ENCODE data around the gene RGPD8. TPM values are rescaled to one million over a fixed set of nuclear protein-coding genes. Genes with fewer than 3 reads are reported as not detected.
"Not testable (repeated sequence)": the region's sequence is repeated elsewhere in the genome, so short reads cannot be mapped to it uniquely, and the experiment has no call there.

Gene RGPD8
- 16.0 TPM for total RNA-seq
- long read RNA-seq, full-length matches to known transcripts: 2 of 6 reads
- long read RNA-seq, partial matches to known transcripts: 2 of 6 reads
- long read RNA-seq, other reads (novel, unspliced or antisense): 2 of 6 reads

DNA sequence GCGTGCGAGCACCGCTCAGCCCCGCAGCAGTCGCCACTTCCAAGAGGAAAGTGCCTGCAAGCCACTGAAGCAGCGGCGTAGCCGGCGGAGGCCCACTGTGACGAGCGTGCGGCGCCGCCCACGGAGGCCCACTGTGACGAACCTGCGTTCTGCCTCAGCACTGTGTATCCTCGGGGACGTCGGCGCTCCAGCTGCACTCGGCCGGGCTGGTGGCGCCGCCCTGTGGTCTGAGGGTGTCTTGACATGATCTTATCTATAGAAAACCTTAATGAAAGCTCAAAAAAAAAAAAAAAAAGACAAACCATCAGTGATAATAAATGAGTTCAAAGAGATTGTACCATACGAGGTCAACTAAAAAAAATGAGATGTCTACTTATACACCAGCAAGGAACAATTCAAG is at the start of gene RGPD8:
TSS of gene RGPD8 (minus strand) at position 166 of the 400 bp plus-strand sequence. CDS start 192 bp downstream, outside the sequence.
- peak; percentile 92 for DNase-seq
- intact Hi-C loops (cut with DNase I); H3K36me3 ChIP-seq; H3K4me1 ChIP-seq; H3K9me3 ChIP-seq; H3K27me3 ChIP-seq (ENCODE audit: low read depth): not testable (repeated sequence)
- Histone ChIP-seq H3K27ac (peak within 1 kb of the TSS; percentile 86), H3K4me3 (peak within 1 kb of the TSS; percentile 53)
- TF ChIP-seq, protein P1, sequence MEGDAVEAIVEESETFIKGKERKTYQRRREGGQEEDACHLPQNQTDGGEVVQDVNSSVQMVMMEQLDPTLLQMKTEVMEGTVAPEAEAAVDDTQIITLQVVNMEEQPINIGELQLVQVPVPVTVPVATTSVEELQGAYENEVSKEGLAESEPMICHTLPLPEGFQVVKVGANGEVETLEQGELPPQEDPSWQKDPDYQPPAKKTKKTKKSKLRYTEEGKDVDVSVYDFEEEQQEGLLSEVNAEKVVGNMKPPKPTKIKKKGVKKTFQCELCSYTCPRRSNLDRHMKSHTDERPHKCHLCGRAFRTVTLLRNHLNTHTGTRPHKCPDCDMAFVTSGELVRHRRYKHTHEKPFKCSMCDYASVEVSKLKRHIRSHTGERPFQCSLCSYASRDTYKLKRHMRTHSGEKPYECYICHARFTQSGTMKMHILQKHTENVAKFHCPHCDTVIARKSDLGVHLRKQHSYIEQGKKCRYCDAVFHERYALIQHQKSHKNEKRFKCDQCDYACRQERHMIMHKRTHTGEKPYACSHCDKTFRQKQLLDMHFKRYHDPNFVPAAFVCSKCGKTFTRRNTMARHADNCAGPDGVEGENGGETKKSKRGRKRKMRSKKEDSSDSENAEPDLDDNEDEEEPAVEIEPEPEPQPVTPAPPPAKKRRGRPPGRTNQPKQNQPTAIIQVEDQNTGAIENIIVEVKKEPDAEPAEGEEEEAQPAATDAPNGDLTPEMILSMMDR (IDR thresholded peaks at IDR 0.05): peak; percentile 44
- peak; percentile 99 for ATAC-seq

DNA sequence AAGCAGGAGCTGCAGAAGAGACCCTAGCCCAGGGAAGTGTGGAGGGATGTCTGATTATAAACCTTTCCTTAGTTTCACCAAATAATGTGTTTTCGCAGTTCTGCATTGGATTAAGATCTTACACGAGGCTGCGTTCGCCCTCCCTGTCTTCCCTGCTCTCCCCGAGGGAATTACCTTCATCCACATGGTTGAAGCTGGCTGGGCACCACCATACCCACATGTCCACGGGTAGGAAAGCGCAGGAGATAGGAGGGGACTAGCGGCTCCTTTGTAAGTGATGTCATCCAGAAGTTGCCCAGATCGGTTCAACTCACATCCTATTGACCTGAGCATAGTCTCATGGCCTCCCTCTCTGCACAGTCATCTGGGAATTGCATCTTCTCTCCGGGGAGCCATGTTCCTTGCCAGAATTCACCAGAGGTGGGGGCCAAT is 49.6 kb upstream of the RGPD8 start:
- intact Hi-C loops (cut with DNase I): no loop called here
- ATAC-seq: peak in 1 of 2 donors; percentile 5

DNA sequence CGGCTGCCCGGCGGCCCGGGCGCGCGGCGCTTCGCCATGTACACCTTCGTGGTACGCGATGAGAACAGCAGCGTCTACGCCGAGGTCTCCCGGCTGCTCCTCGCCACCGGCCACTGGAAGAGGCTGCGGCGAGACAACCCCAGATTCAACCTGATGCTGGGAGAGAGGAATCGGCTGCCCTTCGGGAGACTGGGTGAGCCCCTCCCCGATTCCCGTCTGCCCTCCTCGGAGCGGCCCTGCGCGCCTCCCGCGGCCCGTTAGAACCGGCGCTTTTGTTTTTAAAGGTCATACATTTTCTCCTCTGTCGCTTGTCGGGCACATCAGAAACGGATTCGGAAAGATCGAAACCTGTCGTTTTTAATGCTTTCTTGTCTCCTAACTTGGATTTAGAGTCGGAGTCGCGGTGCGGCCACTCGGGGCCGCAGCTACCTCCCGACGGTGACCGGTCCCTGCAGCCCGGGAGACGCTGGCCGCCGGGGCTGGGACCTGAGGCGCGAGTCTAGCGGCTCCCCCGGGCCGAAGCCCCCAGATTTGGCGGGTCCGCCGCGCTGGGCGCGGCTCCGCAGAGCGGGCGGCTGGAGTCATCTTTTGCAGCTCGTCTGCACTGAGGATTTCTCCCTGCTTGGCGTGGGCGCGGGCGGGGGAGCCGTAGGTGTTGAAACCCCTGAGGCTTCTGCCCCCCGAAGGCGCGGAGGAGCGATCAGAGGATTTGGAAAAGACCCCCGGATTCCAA is 49.0 kb upstream of the RGPD8 start:
- TF ChIP-seq, protein P1 (IDR thresholded peaks at IDR 0.05): no peak
- Histone ChIP-seq H3K36me3 (no peaks in the 10 kb centered on the region), H3K4me1 (peaks cover 38% of the 10 kb centered on the region), H3K27me3 (ENCODE audit: low read depth) (no peaks in the 10 kb centered on the region), H3K4me3 (peak overlapping the region; percentile 89), H3K27ac (peak overlapping the region; percentile 89), H3K9me3 (no peaks in the 10 kb centered on the region)
- intact Hi-C loops (cut with DNase I): no loop called here
- peak; percentile 57 for DNase-seq
- peak in 1 of 2 donors; percentile 35 for ATAC-seq

More for the DNA sequence above, 49.6 kb upstream of the RGPD8 start:
- H3K4me3 ChIP-seq: peak overlapping the region; percentile 89
- no peaks in the 10 kb centered on the region for H3K27me3 ChIP-seq (ENCODE audit: low read depth)
- H3K27ac ChIP-seq: peak overlapping the region; percentile 89
- TF ChIP-seq, protein P1 (IDR thresholded peaks at IDR 0.05): no peak
- H3K4me1 ChIP-seq: peaks cover 43% of the 10 kb centered on the region
- H3K9me3 ChIP-seq: no peaks in the 10 kb centered on the region
- no peak for DNase-seq
- no peaks in the 10 kb centered on the region for H3K36me3 ChIP-seq

DNA sequence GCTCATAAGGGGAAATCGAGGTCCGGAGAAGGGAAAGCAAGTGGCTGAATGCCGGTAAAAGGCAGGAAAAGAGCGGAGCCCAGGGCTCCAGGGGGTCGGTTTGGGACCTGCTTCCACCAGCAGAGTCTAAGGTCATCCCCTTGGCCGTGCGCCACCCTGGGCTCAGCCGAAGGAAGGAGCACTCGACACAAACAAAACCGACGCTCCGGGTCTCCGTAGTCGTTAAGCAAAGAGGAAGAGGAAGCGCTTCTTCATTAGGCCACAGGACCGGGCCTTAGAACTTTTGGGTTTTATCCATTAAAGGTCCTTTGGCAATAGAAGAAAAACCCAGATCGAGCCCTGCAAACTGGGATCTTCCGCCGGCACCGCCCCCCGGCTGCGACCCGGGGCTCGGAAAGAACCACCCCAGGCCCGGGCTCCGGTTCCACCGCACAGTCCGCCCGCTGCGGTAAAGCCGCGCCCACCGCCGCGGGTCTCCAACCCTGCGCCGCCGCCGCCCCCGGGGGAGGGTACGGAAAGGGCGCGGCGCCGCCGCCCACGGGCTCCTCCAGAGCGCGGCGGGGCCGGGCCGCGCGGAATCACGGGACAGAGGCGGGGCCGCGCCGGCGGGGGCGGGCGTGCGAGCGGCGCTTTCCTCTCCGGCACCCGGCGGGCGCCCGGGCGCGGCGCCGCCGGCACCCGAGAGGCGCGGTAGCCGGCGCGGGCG is 48.2 kb upstream of the RGPD8 start, which contains the start of gene TTL:
TSS of gene TTL (plus strand) at position 629 of the 706 bp plus-strand sequence. CDS start 189 bp downstream, outside the sequence.
- TF ChIP-seq, protein P1 (IDR thresholded peaks at IDR 0.05): no peak
- ATAC-seq (peak; percentile 95 to 96), DNase-seq (peak; percentile 86)
- Histone ChIP-seq H3K4me1 (peaks cover 32% of the 10 kb centered on the region), H3K9me3 (no peaks in the 10 kb centered on the region), H3K27ac (peak within 1 kb of the TSS; percentile 89), H3K36me3 (no peaks in the 10 kb centered on the region), H3K4me3 (peak within 1 kb of the TSS; percentile 89), H3K27me3 (ENCODE audit: low read depth) (no peaks in the 10 kb centered on the region)
- intact Hi-C loops (cut with DNase I): no loop called here

DNA sequence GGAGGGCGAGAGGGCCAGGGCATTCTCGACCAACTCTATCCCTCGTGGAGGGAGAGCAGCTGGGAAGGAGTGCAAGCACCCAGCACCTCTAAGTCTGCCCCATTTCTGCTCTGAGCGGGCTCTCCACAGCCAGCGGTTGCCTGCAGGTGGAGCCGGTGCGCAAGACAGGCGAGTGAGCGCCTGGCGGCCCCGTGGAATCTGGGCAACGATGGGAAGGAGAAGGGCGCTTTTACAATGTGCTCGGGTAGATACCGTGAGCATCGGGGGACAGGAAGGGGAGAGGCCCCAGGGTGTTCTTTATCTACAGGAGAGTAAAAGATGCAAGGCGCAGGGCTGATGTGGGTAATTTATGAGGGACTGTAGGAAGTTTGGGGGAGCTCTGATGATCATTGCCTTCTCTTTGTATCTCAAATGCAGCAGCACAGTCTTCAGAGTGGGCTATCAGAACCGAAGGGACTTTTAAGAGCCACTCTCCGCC is 47.6 kb upstream of the RGPD8 start:
- peaks cover 32% of the 10 kb centered on the region for H3K4me1 ChIP-seq
- H3K27ac ChIP-seq: peak overlapping the region; percentile 85
- no peaks in the 10 kb centered on the region for H3K27me3 ChIP-seq (ENCODE audit: low read depth)
- no peaks in the 10 kb centered on the region for H3K36me3 ChIP-seq
- no peaks in the 10 kb centered on the region for H3K9me3 ChIP-seq
- intact Hi-C loops (cut with DNase I): no loop called here
- peak; percentile 93 to 94 for ATAC-seq
- DNase-seq: peak; percentile 89
- TF ChIP-seq, protein P1 (IDR thresholded peaks at IDR 0.05): peak; percentile 82
- peak overlapping the region; percentile 89 for H3K4me3 ChIP-seq

Data from lower lobe of right lung (tissue), 2 donors.